Astrocyte (in vitro differentiated cells and primary cell): ENCODE results near the gene NKAIN2.

Source experiments
- CTCF ChIP-seq: IDR thresholded peaks from 2 replicates; pipeline ENCODE4 v1.5.1; 2011; ENCODE audit warnings: low read depth, mild to moderate bottlenecking, inconsistent platforms, low read length, moderate library complexity; ENCODE audit not compliant: insufficient read depth
- EZH2 ChIP-seq: IDR thresholded peaks from 2 replicates; pipeline ENCODE4 v1.6.1; 2012; ENCODE audit warnings: mild to moderate bottlenecking, low read length, inconsistent platforms; ENCODE audit not compliant: insufficient read depth

- TF ChIP-seq EZH2 (no peak), CTCF (no peak)
Measured at GRCh38 chr6:123908797-123909196, 105.1 kb downstream of the NKAIN2 start.
